HG02759 (cell line): ENCODE results near the gene ERCC1.
"Not testable (repeated sequence)": the region's sequence is repeated elsewhere in the genome, so short reads cannot be mapped to it uniquely, and the experiment has no call there.

Experiments used
- ATAC-seq: cut with Tn5 transposase; IDR thresholded peaks from one replicate; pipeline ENCODE4 v1.9.1; 2021; ENCODE audit warnings: mild to moderate bottlenecking, moderate library complexity; ENCODE audit not compliant: unreplicated experiment

ERCC1 gene

GRCh38 chr19:45455707-45456499, 32.2 kb upstream of the ERCC1 start:
- ATAC-seq = no peak

- ATAC-seq = no peak
Measured at GRCh38 chr19:45451850-45452387, 28.2 kb upstream of the ERCC1 start.

GRCh38 chr19:45451131-45451849, 27.6 kb upstream of the ERCC1 start:
- ATAC-seq = peak; percentile 23

GRCh38 chr19:45450012-45450333, 26.3 kb upstream of the ERCC1 start:
- no peak for ATAC-seq

GRCh38 chr19:45448887-45449299, 25.2 kb upstream of the ERCC1 start:
- ATAC-seq = no peak

- ATAC-seq = no peak
Measured at GRCh38 chr19:45448425-45448756, 24.7 kb upstream of the ERCC1 start.

- ATAC-seq = no peak
Measured at GRCh38 chr19:45446944-45447343, 23.2 kb upstream of the ERCC1 start.

- ATAC-seq = no peak
Measured at GRCh38 chr19:45446295-45446694, 22.6 kb upstream of the ERCC1 start.

- no peak for ATAC-seq
Measured at GRCh38 chr19:45445139-45445538, 21.4 kb upstream of the ERCC1 start.

GRCh38 chr19:45444318-45445041, 20.8 kb upstream of the ERCC1 start:
- peak; percentile 59 for ATAC-seq

- no peak for ATAC-seq
Measured at GRCh38 chr19:45443462-45444317, 20.0 kb upstream of the ERCC1 start.

- no peak for ATAC-seq
Measured at GRCh38 chr19:45442778-45443461, 19.2 kb upstream of the ERCC1 start.

GRCh38 chr19:45442408-45442777, 18.7 kb upstream of the ERCC1 start:
- ATAC-seq = no peak

- no peak for ATAC-seq
Measured at GRCh38 chr19:45440873-45441654, 17.3 kb upstream of the ERCC1 start.

GRCh38 chr19:45440259-45440638, 16.5 kb upstream of the ERCC1 start:
- no peak for ATAC-seq

GRCh38 chr19:45439569-45440258, 16.0 kb upstream of the ERCC1 start:
- peak; percentile 62 for ATAC-seq

- no peak for ATAC-seq
Measured at GRCh38 chr19:45439190-45439568, 15.5 kb upstream of the ERCC1 start.

GRCh38 chr19:45437328-45437727, 13.6 kb upstream of the ERCC1 start:
- ATAC-seq = no peak

GRCh38 chr19:45432543-45432942, 8.8 kb upstream of the ERCC1 start:
- not testable (repeated sequence) for ATAC-seq
